Testis (tissue), 2 donors: ENCODE results near the gene NRBF2.

ENCODE experiments used
- CTCF ChIP-seq, 3 experiments: fragments of 450-650 bp in 2 of 3; fragments of 200-600 bp in 1 of 3; sonication (generic) in 1 of 3; IDR thresholded peaks; one replicate each; pipeline ENCODE4 v1.5.1; 2016 to 2019; ENCODE audit warnings: antibody characterized with exemption in 3 of 3, mild to moderate bottlenecking in 2 of 3, moderate library complexity in 1 of 3
- POLR2A ChIP-seq: fragments of 450-650 bp; IDR thresholded peaks from one replicate; pipeline ENCODE4 v1.6.1; 2017; ENCODE audit warnings: antibody characterized with exemption, mild to moderate bottlenecking, moderate library complexity

- no peak for TF ChIP-seq CTCF (IDR thresholded peaks at IDR 0.05)
- TF ChIP-seq POLR2A, result no peak
Measured at GRCh38 chr10:63164166-63164623, 31.1 kb downstream of the NRBF2 start.
